Testis (tissue), 3 donors: ENCODE data around the gene BCL2L1. TPM values are rescaled to one million over a fixed set of nuclear protein-coding genes. Genes with fewer than 3 reads are reported as not detected.

Experiments used
- DNase-seq: peaks from one replicate; pipeline ENCODE4 v3.0.0-alpha.2; 2019
- H3K27ac ChIP-seq, 2 donors: fragments of 200-600 bp; sonication (generic); one replicate each; pipeline ENCODE4 v1.5.1; 2019
- H3K27me3 ChIP-seq: fragments of 200-600 bp; sonication (generic); one replicate; pipeline ENCODE4 v1.5.1; 2019
- H3K36me3 ChIP-seq: fragments of 200-600 bp; sonication (generic); one replicate; pipeline ENCODE4 v1.5.1; 2017; ENCODE audit warnings: low read depth; ENCODE audit errors: missing control alignments
- H3K4me1 ChIP-seq: fragments of 200-600 bp; sonication (generic); one replicate; pipeline ENCODE4 v1.5.1; 2019
- H3K4me3 ChIP-seq, 2 donors: fragments of 200-600 bp; sonication (generic); one replicate each; pipeline ENCODE4 v1.5.1; 2017 to 2019
- H3K9me3 ChIP-seq: fragments of 200-600 bp; sonication (generic); one replicate; pipeline ENCODE4 v1.5.1; 2017
- CTCF ChIP-seq, 3 experiments: fragments of 450-650 bp in 2 of 3; fragments of 200-600 bp in 1 of 3; sonication (generic) in 1 of 3; IDR thresholded peaks; one replicate each; pipeline ENCODE4 v1.5.1; 2016 to 2019; ENCODE audit warnings: antibody characterized with exemption in 3 of 3, mild to moderate bottlenecking in 2 of 3, moderate library complexity in 1 of 3
- POLR2A ChIP-seq: fragments of 450-650 bp; IDR thresholded peaks from one replicate; pipeline ENCODE4 v1.6.1; 2017; ENCODE audit warnings: antibody characterized with exemption, mild to moderate bottlenecking, moderate library complexity
- WGBS, 2 donors: methylation state at CpG; one replicate each; pipeline ENCODE4 v1.1.5; 2018; 5-methylcytosine and 5-hydroxymethylcytosine counted together
- intact Hi-C: fragments of 100-400 bp; cut with DNase I; formaldehyde crosslinking; loops from one replicate; pipeline ENCODE4 v1.15.1; 2023; ENCODE audit warnings: low total_unique reads
- polyA plus RNA-seq: library from polyadenylated mRNA; stranded (reverse); fragments of 350-450 nt; fragmentation: Illumina TruSeq; extraction: RNeasy Lipid Tissue Mini Kit (QIAGEN cat#74804); gene quantifications from one replicate; pipeline ENCODE4 v1.2.3, GENCODE V29; 2014; ENCODE audit warnings: low read depth, low replicate concordance; ENCODE audit not compliant: insufficient read depth
- total RNA-seq, 2 donors: library from RNA; depleted of rRNA; stranded (reverse); fragments of >200 nt; gene quantifications; one replicate each; pipeline ENCODE4 v1.2.3, GENCODE V29; 2016

Gene BCL2L1
- total and polyA plus RNA-seq, 3 donors from 2014 or later = 83.0 to 122 (median 84.7) TPM

DNA sequence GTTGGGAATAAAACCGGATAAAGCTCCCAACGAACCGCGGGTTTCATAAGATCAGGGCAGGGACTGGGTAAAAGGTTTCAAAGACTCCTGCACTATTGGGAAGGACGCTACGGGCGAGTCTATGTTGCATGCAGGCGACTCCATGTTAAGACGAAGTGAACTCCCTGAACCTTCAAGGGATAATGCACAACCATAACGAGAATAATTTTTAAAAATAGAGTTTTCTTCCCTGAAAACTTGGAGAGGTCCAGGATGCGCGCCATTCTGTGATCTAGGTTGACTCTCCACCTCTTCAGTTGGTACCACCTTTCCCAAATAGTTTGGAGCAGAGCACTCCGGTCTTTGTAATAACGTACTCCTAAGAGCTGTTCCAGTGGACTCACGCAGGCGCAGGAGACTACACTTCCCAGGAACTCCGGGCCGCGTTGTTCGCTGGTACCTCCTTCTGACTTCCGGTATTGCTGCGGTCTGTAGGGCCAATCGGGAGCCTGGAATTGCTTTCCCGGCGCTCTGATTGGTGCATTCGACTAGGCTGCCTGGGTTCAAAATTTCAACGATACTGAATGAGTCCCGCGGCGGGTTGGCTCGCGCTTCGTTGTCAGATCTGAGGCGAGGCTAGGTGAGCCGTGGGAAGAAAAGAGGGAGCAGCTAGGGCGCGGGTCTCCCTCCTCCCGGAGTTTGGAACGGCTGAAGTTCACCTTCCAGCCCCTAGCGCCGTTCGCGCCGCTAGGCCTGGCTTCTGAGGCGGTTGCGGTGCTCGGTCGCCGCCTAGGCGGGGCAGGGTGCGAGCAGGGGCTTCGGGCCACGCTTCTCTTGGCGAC lies 16.3 kb upstream of the BCL2L1 start, which contains the start of gene TPX2:
TSS of gene TPX2 (plus strand) at position 562 of the 821 bp plus-strand sequence. CDS start 18,187 bp downstream, outside the sequence.
- Histone ChIP-seq H3K4me3 (peak within 1 kb of the TSS; percentile 60 to 77), H3K36me3 (no peaks in the 10 kb centered on the region), H3K4me1 (no peaks in the 10 kb centered on the region), H3K9me3 (no peaks in the 10 kb centered on the region), H3K27ac (peak within 1 kb of the TSS; percentile 53 to 77), H3K27me3 (no peaks in the 10 kb centered on the region)
- TF ChIP-seq CTCF (IDR thresholded peaks at IDR 0.05) = peak in 1 of 3 experiments; percentile 22
- TF ChIP-seq POLR2A = peak; percentile 49
- DNase-seq = peak; percentile 99
- WGBS, 2 donors = 0% methylated on average over 32 to 54 of the region's 54 CpGs
- intact Hi-C loops = no loop called here

DNA sequence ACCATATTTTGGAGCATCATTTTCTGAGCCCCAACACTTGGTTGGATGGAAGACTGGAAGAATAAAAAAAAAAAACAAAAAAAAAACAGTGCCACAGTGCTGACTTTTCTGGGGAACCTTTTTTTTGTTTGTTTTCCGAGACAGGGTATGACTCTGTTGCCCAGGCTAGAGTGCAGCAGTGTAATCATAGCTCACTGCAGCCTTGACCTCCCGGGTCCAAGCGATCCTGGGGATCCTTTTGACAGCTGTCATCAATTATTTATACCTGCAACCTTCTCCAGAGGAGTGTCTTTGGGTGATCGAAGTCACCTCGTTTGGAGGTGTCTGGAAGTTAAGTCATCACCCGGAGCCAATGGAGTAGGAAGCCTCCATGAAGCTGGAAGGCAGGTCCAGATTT lies 8.7 kb upstream of the BCL2L1 start:
- Histone ChIP-seq H3K36me3 (no peaks in the 10 kb centered on the region), H3K27ac (no peak overlapping the region), H3K9me3 (no peaks in the 10 kb centered on the region), H3K4me1 (no peaks in the 10 kb centered on the region), H3K4me3 (no peak overlapping the region), H3K27me3 (no peaks in the 10 kb centered on the region)
- intact Hi-C loops = no loop called here
- WGBS, 2 donors = 77 to 81% methylated on average over 6 of the region's 6 CpGs
- DNase-seq = no peak
- TF ChIP-seq POLR2A = no peak

- peak overlapping the region; percentile 97 to 99 for H3K27ac ChIP-seq
- intact Hi-C loops = loop anchor here (2.0 kb wide), 1 partner anchor 63 kb away; no protein-coding TSS in a partner anchor
- H3K9me3 ChIP-seq = no peaks in the 10 kb centered on the region
- H3K27me3 ChIP-seq = no peaks in the 10 kb centered on the region
- H3K36me3 ChIP-seq = no peaks in the 10 kb centered on the region
- DNase-seq = peak; percentile 98
- H3K4me3 ChIP-seq = peak overlapping the region; percentile 79 to 83
- 1% methylated on average over 12 to 63 of the region's 77 CpGs for WGBS, 2 donors
- peak; percentile 18 for TF ChIP-seq POLR2A
- TF ChIP-seq CTCF (IDR thresholded peaks at IDR 0.05) = peak; percentile 99 to 100 (median 99)
- peaks cover 19% of the 10 kb centered on the region for H3K4me1 ChIP-seq
These were observed 831 bp upstream of the BCL2L1 start for GRCh38 chr20:31723319-31724078.

- intact Hi-C loops = no loop called here
These were observed 326 bp upstream of the BCL2L1 start for GRCh38 chr20:31723069-31723318.

More at GRCh38 chr20:31723069-31723318, 326 bp upstream of the BCL2L1 start:
- H3K27me3 ChIP-seq = no peaks in the 10 kb centered on the region
- H3K27ac ChIP-seq = peak overlapping the region; percentile 97 to 99
- DNase-seq = no peak
- no peaks in the 10 kb centered on the region for H3K36me3 ChIP-seq
- peaks cover 21% of the 10 kb centered on the region for H3K4me1 ChIP-seq
- H3K4me3 ChIP-seq = peak overlapping the region; percentile 79 to 83
- no peak for TF ChIP-seq CTCF (IDR thresholded peaks at IDR 0.05)
- no peak for TF ChIP-seq POLR2A
- H3K9me3 ChIP-seq = no peaks in the 10 kb centered on the region
- WGBS, 2 donors = 0% methylated on average over 4 to 10 of the region's 10 CpGs
